Ovary (tissue), 9 donors: Measurements from ENCODE around the gene MSI2. TPM values are rescaled to one million over a fixed set of nuclear protein-coding genes. Genes with fewer than 3 reads are reported as not detected.

Experiments
- DNase-seq, 5 donors: peaks; one replicate each; pipeline ENCODE4 v3.0.0-alpha.2; 2019 to 2020
- H3K27ac ChIP-seq, 2 donors: fragments of 200-600 bp; one replicate each; pipeline versions ENCODE4 v1.5.1 to v1.8.0; 2019 to 2022
- H3K27me3 ChIP-seq: fragments of 200-600 bp; one replicate; pipeline ENCODE4 v1.8.0; 2022
- H3K36me3 ChIP-seq: fragments of 200-600 bp; sonication (generic); one replicate; pipeline ENCODE4 v1.5.1; 2019
- H3K4me1 ChIP-seq: one replicate; pipeline ENCODE4 v1.8.1; 2013; ENCODE audit warnings: mild to moderate bottlenecking, moderate library complexity; ENCODE audit not compliant: insufficient read depth
- H3K4me3 ChIP-seq: fragments of 200-600 bp; sonication (generic); one replicate; pipeline ENCODE4 v1.5.1; 2017
- H3K9me3 ChIP-seq, 2 donors: fragments of 200-600 bp in 1 of 2; sonication (generic) in 1 of 2; one replicate each; pipeline versions ENCODE4 v1.5.1 to v1.8.1; 2013 to 2019; ENCODE audit warnings: mild to moderate bottlenecking in 1 of 2, moderate library complexity in 1 of 2
- CTCF ChIP-seq, 3 donors: fragments of 450-650 bp in 2 of 3; fragments of 200-600 bp in 1 of 3; IDR thresholded peaks; one replicate each; pipeline versions ENCODE4 v1.5.1 to v1.8.0; 2016 to 2022; ENCODE audit warnings: antibody characterized with exemption in 3 of 3, mild to moderate bottlenecking in 1 of 3
- EP300 ChIP-seq: sonication (generic); formaldehyde crosslinking; IDR thresholded peaks from one replicate; pipeline ENCODE4 v1.6.1; 2017; ENCODE audit warnings: antibody characterized with exemption
- POLR2A ChIP-seq: fragments of 450-650 bp; IDR thresholded peaks from one replicate; pipeline ENCODE4 v1.6.1; 2017; ENCODE audit warnings: antibody characterized with exemption, mild to moderate bottlenecking, moderate library complexity
- WGBS, 3 donors: extraction: QIAGEN DNeasy Blood & Tissue Kit in 1 of 3; methylation state at CpG; one replicate each; pipeline versions ENCODE4 v1.1.5 to v1.1.7; 2013 to 2017; 5-methylcytosine and 5-hydroxymethylcytosine counted together
- intact Hi-C, 4 donors: fragments of 100-400 bp; cut with DNase I; formaldehyde crosslinking; loops; one replicate each; pipeline versions ENCODE4 v1.11.0 to v1.15.1; 2022 to 2023
- polyA plus RNA-seq, 2 donors: library from polyadenylated mRNA; stranded (reverse); fragments of 200-250 nt in 1 of 2; fragments of 350-450 nt in 1 of 2; fragmentation: Illumina TruSeq in 1 of 2; extraction: RNeasy Lipid Tissue Mini Kit (QIAGEN cat#74804) in 1 of 2; gene quantifications; one replicate each; pipeline ENCODE4 v1.2.3, GENCODE V29; 2013 to 2014
- total RNA-seq, 7 donors: library from RNA; depleted of rRNA in 2 of 7; stranded (reverse); fragments of >200 nt in 2 of 7; fragmentation: NEBNext Ultra II Directional in 3 of 7; extraction: Animal tissue kit (Norgen Biotek cat#: 25700) in 3 of 7; gene quantifications; one replicate each; pipeline versions ENCODE4 v1.1.0 to v1.2.4, GENCODE V29; 2016 to 2023
- donor health status: DM: no; HTN: no; CAD: no; lungs with moderate emphysema.
- donor health status: DM: no; HTN: no; CAD: no.
- donor health status: Bipolar disorder and iron deficiency.
- donor health status: DM: yes; HTN: yes; CAD: no.
- donor health status: DM: no; HTN: no; CAD: no.
- donor health status: DM: yes; HTN: yes; CAD: no.

MSI2 gene
- total and polyA plus RNA-seq, 9 donors, result 43.1 to 199 (median 120) TPM

- Histone ChIP-seq H3K36me3 (no peaks in the 10 kb centered on the region), H3K27ac (no peak overlapping the region), H3K4me3 (no peak overlapping the region), H3K9me3 (no peaks in the 10 kb centered on the region), H3K4me1 (peaks cover 11% of the 10 kb centered on the region), H3K27me3 (no peaks in the 10 kb centered on the region)
- TF ChIP-seq POLR2A (no peak), CTCF (IDR thresholded peaks at IDR 0.05) (no peak), EP300 (no peak)
- intact Hi-C loops, result no loop called here
- WGBS, 3 donors, result 96 to 100% (median 99%) methylated on average over 2 of the region's 2 CpGs
- DNase-seq, result no peak
Measured at GRCh38 chr17:57373756-57374155, 117.4 kb downstream of the MSI2 start.

- DNase-seq, result no peak
- Histone ChIP-seq H3K4me1 (peaks cover 14% of the 10 kb centered on the region), H3K9me3 (no peaks in the 10 kb centered on the region), H3K4me3 (no peak overlapping the region), H3K27me3 (no peaks in the 10 kb centered on the region), H3K27ac (no peak overlapping the region), H3K36me3 (no peaks in the 10 kb centered on the region)
- intact Hi-C loops, result no loop called here
- 57 to 69% (median 59%) methylated on average over 11 of the region's 11 CpGs for WGBS, 3 donors
- TF ChIP-seq CTCF (IDR thresholded peaks at IDR 0.05), result no peak
- no peak for TF ChIP-seq EP300
- TF ChIP-seq POLR2A, result no peak
Measured at GRCh38 chr17:57375040-57375769, 118.9 kb downstream of the MSI2 start.

GRCh38 chr17:57375770-57376225 is 119.5 kb downstream of the MSI2 start:
- intact Hi-C loops, result no loop called here
- TF ChIP-seq POLR2A (no peak), CTCF (IDR thresholded peaks at IDR 0.05) (no peak), EP300 (no peak)
- no peaks in the 10 kb centered on the region for H3K36me3 ChIP-seq
- 62 to 89% (median 70%) methylated on average over 12 of the region's 12 CpGs for WGBS, 3 donors
- peaks cover 10% of the 10 kb centered on the region for H3K4me1 ChIP-seq
- DNase-seq, result no peak
- no peaks in the 10 kb centered on the region for H3K9me3 ChIP-seq
- H3K27me3 ChIP-seq, result no peaks in the 10 kb centered on the region
- H3K27ac ChIP-seq, result no peak overlapping the region
- no peak overlapping the region for H3K4me3 ChIP-seq

- Histone ChIP-seq H3K27me3 (no peaks in the 10 kb centered on the region), H3K4me1 (peaks cover 10% of the 10 kb centered on the region), H3K4me3 (no peak overlapping the region), H3K9me3 (no peaks in the 10 kb centered on the region), H3K36me3 (no peaks in the 10 kb centered on the region), H3K27ac (no peak overlapping the region)
- DNase-seq, result no peak
- intact Hi-C loops, result no loop called here
- TF ChIP-seq EP300, result no peak
- no peak for TF ChIP-seq POLR2A
- no peak for TF ChIP-seq CTCF (IDR thresholded peaks at IDR 0.05)
- WGBS, 3 donors, result 91 to 95% (median 93%) methylated on average over 7 of the region's 7 CpGs
Measured at GRCh38 chr17:57377094-57377493, 120.8 kb downstream of the MSI2 start.
